T-helper 1 cell (primary cell): ENCODE results near the gene RASSF7.
A peak's percentile ranks its signal among the peaks of the same experiment; 100 is the strongest.

ENCODE experiments used
- DNase-seq, 5 donors: peaks; one replicate each; pipeline ENCODE4 v3.0.0-alpha.2; 2012 to 2020

RASSF7 gene

GRCh38 chr11:587546-587945, 26.8 kb downstream of the RASSF7 start:
- no peak for DNase-seq

GRCh38 chr11:587978-588380, 27.2 kb downstream of the RASSF7 start:
- DNase-seq = peak in 4 of 5 donors; percentile 49 to 74 (median 63)

- no peak for DNase-seq
Measured at GRCh38 chr11:589798-590197, 29.0 kb downstream of the RASSF7 start.

GRCh38 chr11:590997-591396, 30.2 kb downstream of the RASSF7 start:
- no peak for DNase-seq

GRCh38 chr11:592501-592900, 31.7 kb downstream of the RASSF7 start:
- no peak for DNase-seq

GRCh38 chr11:592918-593317, 32.1 kb downstream of the RASSF7 start:
- DNase-seq = no peak

GRCh38 chr11:593347-593746, 32.6 kb downstream of the RASSF7 start:
- DNase-seq = no peak

GRCh38 chr11:595400-595799, 34.6 kb downstream of the RASSF7 start:
- no peak for DNase-seq

GRCh38 chr11:596374-596773, 35.6 kb downstream of the RASSF7 start:
- DNase-seq = no peak

GRCh38 chr11:597166-597725, 36.5 kb downstream of the RASSF7 start:
- no peak for DNase-seq

GRCh38 chr11:598005-598680, 37.4 kb downstream of the RASSF7 start:
- DNase-seq = no peak

- DNase-seq = no peak
Measured at GRCh38 chr11:601573-602245, 40.9 kb downstream of the RASSF7 start.

GRCh38 chr11:603154-603553, 42.4 kb downstream of the RASSF7 start:
- no peak for DNase-seq

GRCh38 chr11:605286-606129, 44.7 kb downstream of the RASSF7 start:
- no peak for DNase-seq

- DNase-seq = no peak
Measured at GRCh38 chr11:606245-606644, 45.5 kb downstream of the RASSF7 start.

- no peak for DNase-seq
Measured at GRCh38 chr11:607020-607780, 46.4 kb downstream of the RASSF7 start.

- DNase-seq = peak in 1 of 5 donors; percentile 12
Measured at GRCh38 chr11:607971-608659, 47.3 kb downstream of the RASSF7 start.

GRCh38 chr11:608791-609251, 48.1 kb downstream of the RASSF7 start:
- DNase-seq = no peak

GRCh38 chr11:609341-609811, 48.6 kb downstream of the RASSF7 start:
- DNase-seq = no peak

GRCh38 chr11:610146-610801, 49.5 kb downstream of the RASSF7 start:
- no peak for DNase-seq
